MM.1S (cell line): Measurements from ENCODE around the gene ATN1.

ENCODE experiments used
- EZH2 ChIP-seq: fragments of 300-600 bp; sonication (generic); optimal IDR thresholded peaks from 2 replicates; pipeline ENCODE3; 2017; ENCODE audit warnings: low read depth, mild to moderate bottlenecking, antibody characterized with exemption, low read length, mixed read lengths
- EZH2phosphoT487 ChIP-seq: fragments of 300-600 bp; sonication (generic); IDR thresholded peaks from 2 replicates; pipeline ENCODE4 v1.6.1; 2018; ENCODE audit warnings: antibody characterized with exemption, low read length
- TF ChIP-seq, protein P1 (sequence below): fragments of 300-600 bp; sonication (generic); IDR thresholded peaks from 2 replicates; pipeline ENCODE4 v1.5.1; 2016; ENCODE audit warnings: antibody characterized with exemption, low read length, mixed read lengths

DNA sequence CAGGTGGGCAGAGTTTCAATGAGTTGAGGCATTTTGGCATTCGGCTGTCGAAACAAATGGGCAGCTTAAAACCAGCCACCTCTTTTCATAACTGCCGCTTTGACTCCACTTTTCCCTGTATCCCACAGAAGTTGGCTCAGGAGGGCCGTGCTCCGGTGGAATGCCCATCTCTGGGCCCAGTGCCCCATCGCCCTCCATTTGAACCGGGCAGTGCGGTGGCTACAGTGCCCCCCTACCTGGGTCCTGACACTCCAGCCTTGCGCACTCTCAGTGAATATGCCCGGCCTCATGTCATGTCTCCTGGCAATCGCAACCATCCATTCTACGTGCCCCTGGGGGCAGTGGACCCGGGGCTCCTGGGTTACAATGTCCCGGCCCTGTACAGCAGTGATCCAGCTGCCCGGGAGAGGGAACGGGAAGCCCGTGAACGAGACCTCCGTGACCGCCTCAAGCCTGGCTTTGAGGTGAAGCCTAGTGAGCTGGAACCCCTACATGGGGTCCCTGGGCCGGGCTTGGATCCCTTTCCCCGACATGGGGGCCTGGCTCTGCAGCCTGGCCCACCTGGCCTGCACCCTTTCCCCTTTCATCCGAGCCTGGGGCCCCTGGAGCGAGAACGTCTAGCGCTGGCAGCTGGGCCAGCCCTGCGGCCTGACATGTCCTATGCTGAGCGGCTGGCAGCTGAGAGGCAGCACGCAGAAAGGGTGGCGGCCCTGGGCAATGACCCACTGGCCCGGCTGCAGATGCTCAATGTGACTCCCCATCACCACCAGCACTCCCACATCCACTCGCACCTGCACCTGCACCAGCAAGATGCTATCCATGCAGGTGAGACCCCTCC lies 10.8 kb downstream of the ATN1 start:
- TF ChIP-seq, protein P1, sequence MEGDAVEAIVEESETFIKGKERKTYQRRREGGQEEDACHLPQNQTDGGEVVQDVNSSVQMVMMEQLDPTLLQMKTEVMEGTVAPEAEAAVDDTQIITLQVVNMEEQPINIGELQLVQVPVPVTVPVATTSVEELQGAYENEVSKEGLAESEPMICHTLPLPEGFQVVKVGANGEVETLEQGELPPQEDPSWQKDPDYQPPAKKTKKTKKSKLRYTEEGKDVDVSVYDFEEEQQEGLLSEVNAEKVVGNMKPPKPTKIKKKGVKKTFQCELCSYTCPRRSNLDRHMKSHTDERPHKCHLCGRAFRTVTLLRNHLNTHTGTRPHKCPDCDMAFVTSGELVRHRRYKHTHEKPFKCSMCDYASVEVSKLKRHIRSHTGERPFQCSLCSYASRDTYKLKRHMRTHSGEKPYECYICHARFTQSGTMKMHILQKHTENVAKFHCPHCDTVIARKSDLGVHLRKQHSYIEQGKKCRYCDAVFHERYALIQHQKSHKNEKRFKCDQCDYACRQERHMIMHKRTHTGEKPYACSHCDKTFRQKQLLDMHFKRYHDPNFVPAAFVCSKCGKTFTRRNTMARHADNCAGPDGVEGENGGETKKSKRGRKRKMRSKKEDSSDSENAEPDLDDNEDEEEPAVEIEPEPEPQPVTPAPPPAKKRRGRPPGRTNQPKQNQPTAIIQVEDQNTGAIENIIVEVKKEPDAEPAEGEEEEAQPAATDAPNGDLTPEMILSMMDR = no peak
- TF ChIP-seq EZH2 (no peak), EZH2phosphoT487 (no peak)
